HG03095 (cell line): Measurements from ENCODE around the gene ZBTB20.
"Not testable (repeated sequence)": the region's sequence is repeated elsewhere in the genome, so short reads cannot be mapped to it uniquely, and the experiment has no call there.

Source experiments
- ATAC-seq: cut with Tn5 transposase; IDR thresholded peaks from one replicate; pipeline ENCODE4 v1.9.1; 2021; ENCODE audit warnings: moderate library complexity; ENCODE audit not compliant: unreplicated experiment

Gene ZBTB20

GRCh38 chr3:115148142-115148790 is 1.2 kb upstream of the ZBTB20 start:
- ATAC-seq, result no peak

GRCh38 chr3:115147329-115148141 is 447 bp upstream of the ZBTB20 start:
- ATAC-seq, result peak; percentile 77

- no peak for ATAC-seq
Measured at GRCh38 chr3:115146032-115146417, 1.1 kb downstream of the ZBTB20 start.

- peak; percentile 52 for ATAC-seq
Measured at GRCh38 chr3:115141033-115141757, 5.9 kb downstream of the ZBTB20 start.

- no peak for ATAC-seq
Measured at GRCh38 chr3:115139072-115139471, 8.0 kb downstream of the ZBTB20 start.

GRCh38 chr3:115134648-115135347 is 12.3 kb downstream of the ZBTB20 start:
- no peak for ATAC-seq

- no peak for ATAC-seq
Measured at GRCh38 chr3:115127208-115127607, 19.9 kb downstream of the ZBTB20 start.

- no peak for ATAC-seq
Measured at GRCh38 chr3:115120597-115120996, 26.5 kb downstream of the ZBTB20 start.

GRCh38 chr3:115113367-115113766 is 33.7 kb downstream of the ZBTB20 start:
- ATAC-seq, result no peak

GRCh38 chr3:115111632-115112031 is 35.5 kb downstream of the ZBTB20 start:
- ATAC-seq, result no peak

- ATAC-seq, result no peak
Measured at GRCh38 chr3:115110830-115111229, 36.3 kb downstream of the ZBTB20 start.

- not testable (repeated sequence) for ATAC-seq
Measured at GRCh38 chr3:115110066-115110465, 37.0 kb downstream of the ZBTB20 start.

- ATAC-seq, result no peak
Measured at GRCh38 chr3:115108614-115109013, 38.5 kb downstream of the ZBTB20 start.

GRCh38 chr3:115102046-115102445 is 45.0 kb downstream of the ZBTB20 start:
- no peak for ATAC-seq

- no peak for ATAC-seq
Measured at GRCh38 chr3:115100806-115101205, 46.3 kb downstream of the ZBTB20 start.

- peak; percentile 80 for ATAC-seq
Measured at GRCh38 chr3:115099986-115100571, 47.0 kb downstream of the ZBTB20 start.

- no peak for ATAC-seq
Measured at GRCh38 chr3:115099134-115099985, 47.7 kb downstream of the ZBTB20 start.

- ATAC-seq, result no peak
Measured at GRCh38 chr3:115098354-115099073, 48.6 kb downstream of the ZBTB20 start.

GRCh38 chr3:115095236-115095635 is 51.9 kb downstream of the ZBTB20 start:
- no peak for ATAC-seq
